Panc1 (cell line): ENCODE measurements around the gene JPT2. TPM values are rescaled to one million over a fixed set of nuclear protein-coding genes. Genes with fewer than 3 reads are reported as not detected.

Source experiments
- ATAC-seq: fragments of 200-7000 bp; cut with Tn5 transposase; 2 replicates; pipeline ENCODE4 v1.9.1; 2020; ENCODE audit warnings: mild to moderate bottlenecking, moderate library complexity
- BruUV-seq: library from RNA; stranded (reverse); fragments of 400-500 nt; replicated peaks from 2 replicates; lab custom pipeline; 2021; lab: Mats Ljungman, UMichigan
- CTCF ChIA-PET: fragments of 300-600 bp; sonication (Branson Sonifier 250); formaldehyde crosslinking; loops from one replicate; lab custom pipeline; 2022; ENCODE audit warnings: antibody characterized with exemption; lab: Charles Lee
- POLR2A ChIA-PET: fragments of 300-600 bp; sonication (Branson Sonifier 250); formaldehyde crosslinking; loops from one replicate; lab custom pipeline; 2022; ENCODE audit warnings: antibody characterized with exemption; lab: Charles Lee
- DNase-seq: peaks from one replicate; pipeline ENCODE4 v3.0.0-alpha.2; 2010; ENCODE audit warnings: low read depth, low spot score
- H3K27ac ChIP-seq: 2 replicates; pipeline ENCODE4 v1.5.1; 2011; ENCODE audit warnings: mild to moderate bottlenecking, low read length, inconsistent platforms
- H3K27me3 ChIP-seq: fragments of 200-500 bp; sonication (Bioruptor generic); 2 replicates; pipeline ENCODE4 v1.6.0; 2014; ENCODE audit warnings: low read length, inconsistent platforms; ENCODE audit not compliant: control insufficient read depth, insufficient read depth
- H3K36me3 ChIP-seq: fragments of 200-500 bp; sonication (Bioruptor generic); 2 replicates; pipeline ENCODE4 v1.5.1; 2014; ENCODE audit warnings: inconsistent platforms, mild to moderate bottlenecking, low read length, moderate library complexity; ENCODE audit not compliant: control insufficient read depth, insufficient read depth
- H3K4me1 ChIP-seq: 2 replicates; pipeline ENCODE4 v1.5.1; 2011; ENCODE audit warnings: inconsistent platforms, mild to moderate bottlenecking, low read length, moderate library complexity; ENCODE audit not compliant: control insufficient read depth, insufficient read depth
- H3K4me3 ChIP-seq, 2 experiments: 2 replicates each; pipeline ENCODE4 v1.5.1; 2011 to 2012; ENCODE audit warnings: low read depth in 2 of 2, low read length in 2 of 2, mild to moderate bottlenecking in 2 of 2, inconsistent platforms in 1 of 2, moderate library complexity in 1 of 2
- H3K9me3 ChIP-seq: fragments of 200-500 bp; sonication (Bioruptor generic); 2 replicates; pipeline ENCODE4 v1.5.1; 2014; ENCODE audit warnings: low read depth, mild to moderate bottlenecking, inconsistent platforms, low read length, moderate library complexity; ENCODE audit not compliant: control insufficient read depth, insufficient read depth
- POLR2AphosphoS5 ChIP-seq: IDR thresholded peaks from 2 replicates; pipeline ENCODE4 v1.6.1; 2012; ENCODE audit warnings: mild to moderate bottlenecking, low read depth, low read length, moderate library complexity
- SIN3A ChIP-seq: IDR thresholded peaks from 2 replicates; pipeline ENCODE4 v1.6.1; 2012; ENCODE audit warnings: low read depth, mild to moderate bottlenecking, low read length, moderate library complexity, borderline replicate concordance; ENCODE audit not compliant: insufficient read depth
- TCF7L2 ChIP-seq: IDR thresholded peaks from 2 replicates; pipeline ENCODE4 v1.6.1; 2011; ENCODE audit warnings: mild to moderate bottlenecking, low read depth, low read length, inconsistent platforms
- in situ Hi-C: cut with HindIII; loops from 2 replicates; pipeline ENCODE4 v1.10.0; 2016; ENCODE audit warnings: low sequenced_read_pairs, low pct_unique_long_range_greater_than_20kb
- intact Hi-C: fragments of 100-400 bp; cut with micrococcal nuclease; formaldehyde crosslinking; loops from one replicate; pipeline ENCODE4 v1.10.0; 2022; ENCODE audit not compliant: unreplicated experiment
- microRNA-seq: library from miRNA; unstranded; fragments of <30 nt; microRNA quantifications from one replicate; pipeline ENCODE4 v1.1.0, GENCODE V29; 2020; ENCODE audit not compliant: unreplicated experiment
- total RNA-seq: library from RNA; stranded (reverse); gene quantifications from one replicate; pipeline ENCODE4 v1.2.1, GENCODE V29; 2021; ENCODE audit not compliant: unreplicated experiment
- TF ChIP-seq, protein P1 (sequence below): fragments of 450-650 bp; IDR thresholded peaks from 2 replicates; pipeline ENCODE4 v1.5.1; 2017; ENCODE audit warnings: mild to moderate bottlenecking
- TF ChIP-seq, protein P2 (sequence below), 2 experiments: IDR thresholded peaks; 2 replicates each; pipeline ENCODE4 v1.6.1; 2011 to 2012; ENCODE audit warnings: low read depth in 2 of 2, control low read depth in 1 of 2, low read length in 1 of 2, mild to moderate bottlenecking in 1 of 2, moderate library complexity in 1 of 2; ENCODE audit not compliant: insufficient read depth in 1 of 2

The JPT2 gene
- total RNA-seq, 1 experiment from 2014 or later = 200 TPM

- no peak for ATAC-seq
- Histone ChIP-seq H3K36me3 (peaks cover 3% of the 10 kb centered on the region; the same call in 1 of the 2 replicates), H3K4me3 (no peak overlapping the region), H3K27me3 (no peaks in the 10 kb centered on the region), H3K9me3 (no peaks in the 10 kb centered on the region), H3K27ac (no peak overlapping the region), H3K4me1 (no peaks in the 10 kb centered on the region)
- no peak for DNase-seq
- ChIA-PET CTCF (interaction anchor here (0.7 kb wide), 3 partner anchors 25 to 44 kb away, joined by 3 to 4 read pairs (median 4); no protein-coding TSS in a partner anchor), POLR2A (no interaction called here)
- TF ChIP-seq POLR2AphosphoS5 (no peak), SIN3A (no peak), TCF7L2 (no peak)
- TF ChIP-seq, protein P1, sequence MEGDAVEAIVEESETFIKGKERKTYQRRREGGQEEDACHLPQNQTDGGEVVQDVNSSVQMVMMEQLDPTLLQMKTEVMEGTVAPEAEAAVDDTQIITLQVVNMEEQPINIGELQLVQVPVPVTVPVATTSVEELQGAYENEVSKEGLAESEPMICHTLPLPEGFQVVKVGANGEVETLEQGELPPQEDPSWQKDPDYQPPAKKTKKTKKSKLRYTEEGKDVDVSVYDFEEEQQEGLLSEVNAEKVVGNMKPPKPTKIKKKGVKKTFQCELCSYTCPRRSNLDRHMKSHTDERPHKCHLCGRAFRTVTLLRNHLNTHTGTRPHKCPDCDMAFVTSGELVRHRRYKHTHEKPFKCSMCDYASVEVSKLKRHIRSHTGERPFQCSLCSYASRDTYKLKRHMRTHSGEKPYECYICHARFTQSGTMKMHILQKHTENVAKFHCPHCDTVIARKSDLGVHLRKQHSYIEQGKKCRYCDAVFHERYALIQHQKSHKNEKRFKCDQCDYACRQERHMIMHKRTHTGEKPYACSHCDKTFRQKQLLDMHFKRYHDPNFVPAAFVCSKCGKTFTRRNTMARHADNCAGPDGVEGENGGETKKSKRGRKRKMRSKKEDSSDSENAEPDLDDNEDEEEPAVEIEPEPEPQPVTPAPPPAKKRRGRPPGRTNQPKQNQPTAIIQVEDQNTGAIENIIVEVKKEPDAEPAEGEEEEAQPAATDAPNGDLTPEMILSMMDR = no peak
- TF ChIP-seq, protein P2, sequence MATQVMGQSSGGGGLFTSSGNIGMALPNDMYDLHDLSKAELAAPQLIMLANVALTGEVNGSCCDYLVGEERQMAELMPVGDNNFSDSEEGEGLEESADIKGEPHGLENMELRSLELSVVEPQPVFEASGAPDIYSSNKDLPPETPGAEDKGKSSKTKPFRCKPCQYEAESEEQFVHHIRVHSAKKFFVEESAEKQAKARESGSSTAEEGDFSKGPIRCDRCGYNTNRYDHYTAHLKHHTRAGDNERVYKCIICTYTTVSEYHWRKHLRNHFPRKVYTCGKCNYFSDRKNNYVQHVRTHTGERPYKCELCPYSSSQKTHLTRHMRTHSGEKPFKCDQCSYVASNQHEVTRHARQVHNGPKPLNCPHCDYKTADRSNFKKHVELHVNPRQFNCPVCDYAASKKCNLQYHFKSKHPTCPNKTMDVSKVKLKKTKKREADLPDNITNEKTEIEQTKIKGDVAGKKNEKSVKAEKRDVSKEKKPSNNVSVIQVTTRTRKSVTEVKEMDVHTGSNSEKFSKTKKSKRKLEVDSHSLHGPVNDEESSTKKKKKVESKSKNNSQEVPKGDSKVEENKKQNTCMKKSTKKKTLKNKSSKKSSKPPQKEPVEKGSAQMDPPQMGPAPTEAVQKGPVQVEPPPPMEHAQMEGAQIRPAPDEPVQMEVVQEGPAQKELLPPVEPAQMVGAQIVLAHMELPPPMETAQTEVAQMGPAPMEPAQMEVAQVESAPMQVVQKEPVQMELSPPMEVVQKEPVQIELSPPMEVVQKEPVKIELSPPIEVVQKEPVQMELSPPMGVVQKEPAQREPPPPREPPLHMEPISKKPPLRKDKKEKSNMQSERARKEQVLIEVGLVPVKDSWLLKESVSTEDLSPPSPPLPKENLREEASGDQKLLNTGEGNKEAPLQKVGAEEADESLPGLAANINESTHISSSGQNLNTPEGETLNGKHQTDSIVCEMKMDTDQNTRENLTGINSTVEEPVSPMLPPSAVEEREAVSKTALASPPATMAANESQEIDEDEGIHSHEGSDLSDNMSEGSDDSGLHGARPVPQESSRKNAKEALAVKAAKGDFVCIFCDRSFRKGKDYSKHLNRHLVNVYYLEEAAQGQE (IDR thresholded peaks at IDR 0.05; ENCODE audit: insufficient read depth in 1 of 2, low read depth in 2 of 2, low read length in 1 of 2) = no peak
- no TSS peak for BruUV-seq
- intact Hi-C loops = no loop called here
- in situ Hi-C loops = no loop called here
Measured at GRCh38 chr16:1749152-1750117, 71.4 kb downstream of the JPT2 start.

Small RNA genes lying within 50 kb of the gene (microRNA-seq; reads per million reads assigned to microRNA genes)
- gene MIR3177 = 3.8 reads per million, percentile 8 among the genes with 10 or more reads in this experiment

Other genes starting within 250 kb of the JPT2 start
- not detected for gene PERCC1, start 247.2 kb upstream of the JPT2 start, total RNA-seq
- gene CCDC154, start 233.7 kb upstream of the JPT2 start, total RNA-seq = 2.0 TPM
- gene CLCN7, start 203.3 kb upstream of the JPT2 start, total RNA-seq = 179 TPM
- gene PTX4, start 189.3 kb upstream of the JPT2 start, total RNA-seq = not detected
- gene TELO2, start 184.9 kb upstream of the JPT2 start, total RNA-seq = 65.4 TPM
- gene TMEM204, start 144.6 kb upstream of the JPT2 start, total RNA-seq = 0.13 TPM
- 25.5 TPM for gene IFT140, start 66.2 kb upstream of the JPT2 start, total RNA-seq
- 28.8 TPM for gene CRAMP1, start 65.9 kb upstream of the JPT2 start, total RNA-seq
- gene MAPK8IP3, start 27.9 kb downstream of the JPT2 start, total RNA-seq = 108 TPM
- 117 TPM for gene NME3, start 93.3 kb downstream of the JPT2 start, total RNA-seq
- gene EME2, start 94.5 kb downstream of the JPT2 start, total RNA-seq = 53.4 TPM
- 187 TPM for gene MRPS34, start 94.9 kb downstream of the JPT2 start, total RNA-seq
- 23.0 TPM for gene SPSB3, start 104.3 kb downstream of the JPT2 start, total RNA-seq
- 85.8 TPM for gene NUBP2, start 104.7 kb downstream of the JPT2 start, total RNA-seq
- gene IGFALS, start 115.4 kb downstream of the JPT2 start, total RNA-seq = 0.10 TPM
- 58.9 TPM for gene HAGH, start 148.5 kb downstream of the JPT2 start, total RNA-seq
- 34.6 TPM for gene FAHD1, start 148.9 kb downstream of the JPT2 start, total RNA-seq
- not detected for gene MEIOB, start 193.9 kb downstream of the JPT2 start, total RNA-seq
- gene HS3ST6, start 240.1 kb downstream of the JPT2 start, total RNA-seq = 3.3 TPM